ENCODE results near the gene NUDT3. TPM values are rescaled to one million over a fixed set of nuclear protein-coding genes. Genes with fewer than 3 reads are reported as not detected.

The NUDT3 gene
- total RNA-seq, 2 donors from 2014 or later = 28.9 to 30.8 TPM

DNA sequence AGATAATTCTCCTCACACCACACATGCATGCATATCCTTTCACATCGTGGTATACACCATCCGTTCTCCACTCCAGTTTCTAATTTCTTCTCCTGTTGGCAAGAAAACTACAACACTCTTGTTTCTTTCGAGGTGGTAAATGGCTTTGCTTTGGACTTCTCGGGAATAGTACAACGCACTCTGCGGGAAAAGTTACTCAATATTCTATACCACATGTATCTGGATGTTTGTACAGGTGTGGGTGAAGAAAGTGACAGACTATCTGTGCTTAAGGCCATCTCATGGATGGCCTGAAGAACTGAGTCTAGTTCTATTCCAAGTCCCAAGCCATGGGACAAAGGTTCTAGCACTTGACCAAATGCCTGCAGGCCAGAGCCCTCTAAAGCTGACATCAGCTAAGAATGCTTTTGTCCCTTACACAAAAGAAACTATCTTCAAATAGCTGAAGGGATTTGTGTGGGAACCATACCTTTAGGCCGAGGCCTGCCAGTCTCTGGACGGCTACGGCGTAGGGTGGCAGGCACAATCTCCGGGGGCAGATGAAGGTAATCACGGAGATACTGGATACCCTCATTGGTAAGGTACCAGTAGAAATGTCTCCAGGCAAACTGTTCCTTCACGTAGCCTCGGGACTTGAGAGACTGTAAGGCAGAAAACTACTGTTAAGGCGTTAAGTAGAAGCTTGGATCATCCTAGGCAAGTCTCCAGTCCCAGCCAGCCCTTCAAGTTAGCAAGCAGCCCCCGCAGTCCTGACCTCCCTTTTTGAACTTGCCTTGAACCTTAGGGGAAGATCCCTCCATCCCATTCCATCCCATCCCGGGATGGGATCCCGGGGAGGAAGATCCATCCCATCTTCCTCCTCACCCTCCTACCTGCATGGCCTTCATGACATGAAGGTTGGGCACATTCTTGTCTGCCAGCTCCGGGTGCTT, 32.0 kb upstream of the NUDT3 start:
- intact Hi-C loops (cut with DNase I) = loop anchor here (2.0 to 10.0 kb wide), 2 partner anchors 30 to 180 kb away; no protein-coding TSS in a partner anchor
- no peak for DNase-seq (ENCODE audit: low spot score)

DNA sequence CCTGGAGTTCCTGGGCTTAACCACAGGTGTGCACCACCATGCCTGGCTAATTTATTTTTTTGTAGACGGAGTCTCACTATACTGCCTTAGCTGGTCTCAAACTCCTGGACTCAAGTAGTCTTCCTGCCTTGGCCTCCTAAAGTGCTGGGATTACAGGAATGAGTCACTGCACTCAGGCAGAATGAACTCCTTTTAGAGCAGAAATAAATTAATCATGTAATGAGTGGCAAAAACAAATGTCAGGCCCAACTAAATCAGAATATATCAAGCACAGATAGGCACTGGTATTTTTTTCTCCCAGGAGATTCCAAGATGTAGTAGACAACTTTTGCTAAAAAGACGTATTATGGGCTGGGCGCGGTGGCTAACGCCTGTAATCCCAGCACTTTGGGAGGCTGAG, 30.8 kb upstream of the NUDT3 start:
- Histone ChIP-seq H3K4me3 (no peak overlapping the region), H3K36me3 (peaks cover 19 to 25% of the 10 kb centered on the region in 2 donors), H3K27ac (no peak overlapping the region), H3K4me1 (replicated peaks) (no peaks in the 10 kb centered on the region), H3K9me3 (no peaks in the 10 kb centered on the region), H3K27me3 (replicated peaks; ENCODE audit: insufficient read depth) (no peaks in the 10 kb centered on the region)
- WGBS = 92% methylated on average over 5 of the region's 5 CpGs
- DNase-seq (ENCODE audit: low spot score) = no peak
- intact Hi-C loops (cut with DNase I) = loop anchor here (10.0 kb wide), 1 partner anchor 182 kb away; no protein-coding TSS in a partner anchor
- TF ChIP-seq, protein P1, sequence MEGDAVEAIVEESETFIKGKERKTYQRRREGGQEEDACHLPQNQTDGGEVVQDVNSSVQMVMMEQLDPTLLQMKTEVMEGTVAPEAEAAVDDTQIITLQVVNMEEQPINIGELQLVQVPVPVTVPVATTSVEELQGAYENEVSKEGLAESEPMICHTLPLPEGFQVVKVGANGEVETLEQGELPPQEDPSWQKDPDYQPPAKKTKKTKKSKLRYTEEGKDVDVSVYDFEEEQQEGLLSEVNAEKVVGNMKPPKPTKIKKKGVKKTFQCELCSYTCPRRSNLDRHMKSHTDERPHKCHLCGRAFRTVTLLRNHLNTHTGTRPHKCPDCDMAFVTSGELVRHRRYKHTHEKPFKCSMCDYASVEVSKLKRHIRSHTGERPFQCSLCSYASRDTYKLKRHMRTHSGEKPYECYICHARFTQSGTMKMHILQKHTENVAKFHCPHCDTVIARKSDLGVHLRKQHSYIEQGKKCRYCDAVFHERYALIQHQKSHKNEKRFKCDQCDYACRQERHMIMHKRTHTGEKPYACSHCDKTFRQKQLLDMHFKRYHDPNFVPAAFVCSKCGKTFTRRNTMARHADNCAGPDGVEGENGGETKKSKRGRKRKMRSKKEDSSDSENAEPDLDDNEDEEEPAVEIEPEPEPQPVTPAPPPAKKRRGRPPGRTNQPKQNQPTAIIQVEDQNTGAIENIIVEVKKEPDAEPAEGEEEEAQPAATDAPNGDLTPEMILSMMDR (IDR thresholded peaks at IDR 0.05) = no peak
- no peak for TF ChIP-seq POLR2AphosphoS5 (IDR thresholded peaks at IDR 0.05)
- TF ChIP-seq POLR2A (IDR thresholded peaks at IDR 0.05) = no peak

More for the DNA sequence above, 32.0 kb upstream of the NUDT3 start:
- Histone ChIP-seq H3K4me3 (peak overlapping the region; percentile 60 to 76), H3K27me3 (replicated peaks; ENCODE audit: insufficient read depth) (no peaks in the 10 kb centered on the region), H3K36me3 (peaks cover 19 to 25% of the 10 kb centered on the region in 2 donors), H3K9me3 (no peaks in the 10 kb centered on the region), H3K27ac (peak overlapping the region; percentile 23 to 83), H3K4me1 (replicated peaks) (no peaks in the 10 kb centered on the region)
- TF ChIP-seq POLR2AphosphoS5 (IDR thresholded peaks at IDR 0.05) (no peak), POLR2A (IDR thresholded peaks at IDR 0.05) (no peak)
- TF ChIP-seq, protein P1 (IDR thresholded peaks at IDR 0.05) = no peak
- WGBS = 71% methylated on average over 19 of the region's 19 CpGs

DNA sequence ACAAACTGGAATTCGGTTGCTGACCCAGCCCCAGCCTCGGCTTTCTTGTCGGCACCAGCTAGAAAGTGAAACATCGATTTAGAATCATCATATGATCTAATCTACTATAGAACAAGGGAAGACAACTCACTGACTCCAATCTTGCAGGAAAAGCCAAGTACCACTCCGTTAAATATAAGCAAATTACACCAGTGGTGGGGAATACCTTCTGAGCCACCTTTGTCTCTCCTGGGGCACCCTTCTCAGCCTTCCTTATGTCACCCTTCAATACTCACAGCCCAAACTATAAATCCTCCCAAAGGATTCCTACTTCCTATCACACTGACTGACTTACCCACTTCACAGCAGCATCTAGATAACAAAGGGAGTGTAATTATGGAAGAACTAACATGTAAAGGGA, 25.9 kb upstream of the NUDT3 start:
- 76% methylated on average over 5 of the region's 5 CpGs for whole genome bisulfite sequencing
- peaks cover 15 to 21% of the 10 kb centered on the region in 2 donors for H3K36me3 ChIP-seq
- intact Hi-C loops (cut with DNase I) = no loop called here

DNA sequence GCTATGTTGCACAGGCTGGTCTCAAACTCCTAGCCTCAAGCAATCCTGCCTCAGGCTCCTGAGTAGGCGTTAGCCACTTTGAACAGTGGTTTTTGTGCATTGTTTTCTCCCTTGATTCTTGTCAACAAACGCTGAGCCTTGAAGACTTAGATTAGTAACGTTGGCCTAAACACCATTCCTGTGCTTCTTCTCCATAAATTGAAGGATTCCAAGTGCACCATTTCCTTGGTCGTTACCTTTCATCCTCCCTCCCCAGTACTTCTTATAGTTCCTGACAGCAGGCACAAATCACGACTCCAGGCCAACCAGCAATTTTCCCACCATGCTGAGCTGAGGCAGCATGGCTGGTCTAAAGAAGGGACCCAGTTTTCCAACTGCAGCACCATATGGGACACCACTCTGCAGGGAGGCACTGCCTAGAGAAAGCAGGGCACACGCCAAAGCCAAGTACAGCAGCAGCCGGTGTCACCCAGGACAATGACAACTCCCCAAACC, 24.5 kb upstream of the NUDT3 start:
- H3K36me3 ChIP-seq = peaks cover 6 to 9% of the 10 kb centered on the region in 2 donors
- H3K4me1 ChIP-seq (replicated peaks) = peaks cover 7% of the 10 kb centered on the region
- intact Hi-C loops (cut with DNase I) = no loop called here
- H3K27ac ChIP-seq = no peak overlapping the region
- no peak overlapping the region for H3K4me3 ChIP-seq
- DNase-seq (ENCODE audit: low spot score) = no peak
- TF ChIP-seq POLR2A (IDR thresholded peaks at IDR 0.05) (no peak), POLR2AphosphoS5 (IDR thresholded peaks at IDR 0.05) (no peak)
- TF ChIP-seq, protein P1 (IDR thresholded peaks at IDR 0.05) = no peak
- H3K27me3 ChIP-seq (replicated peaks; ENCODE audit: insufficient read depth) = no peaks in the 10 kb centered on the region
- 48% methylated on average over 7 of the region's 7 CpGs for WGBS
- no peaks in the 10 kb centered on the region for H3K9me3 ChIP-seq

More for the DNA sequence above, 25.9 kb upstream of the NUDT3 start:
- DNase-seq (ENCODE audit: low spot score) = no peak
- H3K27me3 ChIP-seq (replicated peaks; ENCODE audit: insufficient read depth) = no peaks in the 10 kb centered on the region
- H3K4me3 ChIP-seq = no peak overlapping the region
- no peaks in the 10 kb centered on the region for H3K9me3 ChIP-seq
- H3K27ac ChIP-seq = no peak overlapping the region
- peaks cover 7% of the 10 kb centered on the region for H3K4me1 ChIP-seq (replicated peaks)
- no peak for TF ChIP-seq POLR2AphosphoS5 (IDR thresholded peaks at IDR 0.05)
- TF ChIP-seq, protein P1 (IDR thresholded peaks at IDR 0.05) = no peak
- no peak for TF ChIP-seq POLR2A (IDR thresholded peaks at IDR 0.05)
